Measurements from ENCODE around the gene DCK.

Gene DCK

DNA sequence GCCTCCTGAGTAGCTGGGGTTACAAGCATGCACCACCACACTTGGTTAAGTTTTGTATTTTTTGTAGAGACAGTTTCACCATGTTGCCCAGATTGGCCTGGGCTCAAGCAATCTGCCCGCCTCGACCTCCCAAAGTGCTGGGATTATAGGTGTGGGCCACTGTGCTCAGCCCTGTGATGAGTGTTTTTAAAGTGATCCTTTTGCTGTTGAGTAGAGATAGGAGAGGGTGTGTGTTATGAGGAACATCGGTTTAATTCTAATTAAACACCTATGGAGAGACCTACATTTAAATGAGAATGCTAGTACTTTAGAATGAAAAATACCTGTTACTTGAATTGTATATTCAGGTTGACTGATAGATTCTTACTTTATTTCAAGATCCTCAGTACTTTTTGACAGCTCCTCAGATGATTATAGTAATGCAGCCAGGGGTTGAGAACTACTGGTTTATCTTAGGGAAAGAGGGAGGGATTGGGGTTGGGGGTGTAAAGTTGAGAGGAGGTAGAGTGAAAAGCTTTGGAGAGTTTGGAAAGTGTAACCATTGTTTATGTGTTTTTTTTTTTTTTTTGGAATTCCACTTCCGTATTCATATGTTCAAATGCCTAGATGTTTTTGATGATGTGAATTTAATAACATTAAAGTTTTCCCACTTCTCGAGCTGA is 36.8 kb upstream of the DCK start:
- TF ChIP-seq MYC (IDR thresholded peaks at IDR 0.05; ENCODE audit: low read depth, low read length) (no peak), MAX (IDR thresholded peaks at IDR 0.05; ENCODE audit: low read depth, low read length) (no peak), POLR2A (IDR thresholded peaks at IDR 0.05; ENCODE audit: extremely low read depth, insufficient read length) (no peak)
- TF ChIP-seq, protein P1, sequence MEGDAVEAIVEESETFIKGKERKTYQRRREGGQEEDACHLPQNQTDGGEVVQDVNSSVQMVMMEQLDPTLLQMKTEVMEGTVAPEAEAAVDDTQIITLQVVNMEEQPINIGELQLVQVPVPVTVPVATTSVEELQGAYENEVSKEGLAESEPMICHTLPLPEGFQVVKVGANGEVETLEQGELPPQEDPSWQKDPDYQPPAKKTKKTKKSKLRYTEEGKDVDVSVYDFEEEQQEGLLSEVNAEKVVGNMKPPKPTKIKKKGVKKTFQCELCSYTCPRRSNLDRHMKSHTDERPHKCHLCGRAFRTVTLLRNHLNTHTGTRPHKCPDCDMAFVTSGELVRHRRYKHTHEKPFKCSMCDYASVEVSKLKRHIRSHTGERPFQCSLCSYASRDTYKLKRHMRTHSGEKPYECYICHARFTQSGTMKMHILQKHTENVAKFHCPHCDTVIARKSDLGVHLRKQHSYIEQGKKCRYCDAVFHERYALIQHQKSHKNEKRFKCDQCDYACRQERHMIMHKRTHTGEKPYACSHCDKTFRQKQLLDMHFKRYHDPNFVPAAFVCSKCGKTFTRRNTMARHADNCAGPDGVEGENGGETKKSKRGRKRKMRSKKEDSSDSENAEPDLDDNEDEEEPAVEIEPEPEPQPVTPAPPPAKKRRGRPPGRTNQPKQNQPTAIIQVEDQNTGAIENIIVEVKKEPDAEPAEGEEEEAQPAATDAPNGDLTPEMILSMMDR (IDR thresholded peaks at IDR 0.05; ENCODE audit: low read depth, low read length): no peak
- no peak for DNase-seq (ENCODE audit: low read depth)
- no peak overlapping the region for H3K4me3 ChIP-seq (ENCODE audit: low read depth, low read length)

GRCh38 chr4:70958681-70959080 is 34.8 kb upstream of the DCK start:
- DNase-seq (ENCODE audit: low read depth): no peak
- no peak overlapping the region for H3K4me3 ChIP-seq (ENCODE audit: low read depth, low read length)
- TF ChIP-seq MYC (IDR thresholded peaks at IDR 0.05; ENCODE audit: low read depth, low read length) (no peak), POLR2A (IDR thresholded peaks at IDR 0.05; ENCODE audit: extremely low read depth, insufficient read length) (no peak), MAX (IDR thresholded peaks at IDR 0.05; ENCODE audit: low read depth, low read length) (no peak)
- TF ChIP-seq, protein P1 (IDR thresholded peaks at IDR 0.05; ENCODE audit: low read depth, low read length): no peak

- DNase-seq (ENCODE audit: low read depth): no peak
- no peak overlapping the region for H3K4me3 ChIP-seq (ENCODE audit: low read depth, low read length)
- TF ChIP-seq, protein P1 (IDR thresholded peaks at IDR 0.05; ENCODE audit: low read depth, low read length): no peak
- TF ChIP-seq MAX (IDR thresholded peaks at IDR 0.05; ENCODE audit: low read depth, low read length) (no peak), MYC (IDR thresholded peaks at IDR 0.05; ENCODE audit: low read depth, low read length) (no peak), POLR2A (IDR thresholded peaks at IDR 0.05; ENCODE audit: extremely low read depth, insufficient read length) (no peak)
Measured at GRCh38 chr4:70969076-70969475, 24.4 kb upstream of the DCK start.

GRCh38 chr4:70976252-70976651 is 17.2 kb upstream of the DCK start:
- H3K4me3 ChIP-seq (ENCODE audit: low read depth, low read length): no peak overlapping the region
- TF ChIP-seq MYC (IDR thresholded peaks at IDR 0.05; ENCODE audit: low read depth, low read length): no peak
- no peak for DNase-seq (ENCODE audit: low read depth)

DNA sequence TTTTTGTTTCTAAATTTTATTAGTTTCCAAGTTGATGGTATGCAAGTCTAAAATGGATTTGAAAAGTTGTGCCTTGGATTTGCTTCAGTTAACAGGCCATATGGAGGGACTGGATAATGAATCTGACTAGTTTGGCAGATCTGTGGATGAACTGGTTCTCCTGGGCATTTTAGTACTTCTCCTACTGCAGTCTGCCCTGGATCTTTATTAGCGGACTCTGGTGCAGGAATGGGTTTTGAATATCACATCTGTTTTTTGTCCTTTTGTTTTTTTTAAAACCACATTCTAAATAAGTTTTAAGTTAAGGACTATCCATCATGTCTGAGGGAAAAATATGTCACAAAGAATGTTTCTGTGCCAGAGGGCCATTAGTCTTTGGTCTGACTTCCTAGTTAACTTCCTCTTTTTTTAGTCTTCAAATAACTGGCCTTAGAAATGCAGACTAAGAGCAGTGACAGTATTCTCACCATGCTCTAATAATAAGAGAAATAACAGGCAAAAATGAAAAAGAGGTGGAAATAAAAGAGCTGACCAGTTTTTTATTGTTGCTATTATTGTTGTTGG is 13.9 kb upstream of the DCK start:
- peak; percentile 53 for DNase-seq (ENCODE audit: low read depth)
- H3K4me3 ChIP-seq (ENCODE audit: low read depth, low read length): no peak overlapping the region
- TF ChIP-seq POLR2A (IDR thresholded peaks at IDR 0.05; ENCODE audit: extremely low read depth, insufficient read length) (no peak), MYC (IDR thresholded peaks at IDR 0.05; ENCODE audit: low read depth, low read length) (no peak), MAX (IDR thresholded peaks at IDR 0.05; ENCODE audit: low read depth, low read length) (no peak)
- TF ChIP-seq, protein P1 (IDR thresholded peaks at IDR 0.05; ENCODE audit: low read depth, low read length): no peak

GRCh38 chr4:70980196-70980595 is 13.3 kb upstream of the DCK start:
- H3K4me3 ChIP-seq (ENCODE audit: low read depth, low read length): no peak overlapping the region
- TF ChIP-seq MAX (IDR thresholded peaks at IDR 0.05; ENCODE audit: low read depth, low read length): no peak
- TF ChIP-seq MYC (IDR thresholded peaks at IDR 0.05; ENCODE audit: low read depth, low read length): no peak
- TF ChIP-seq POLR2A (IDR thresholded peaks at IDR 0.05; ENCODE audit: extremely low read depth, insufficient read length): no peak
- TF ChIP-seq, protein P1 (IDR thresholded peaks at IDR 0.05; ENCODE audit: low read depth, low read length): no peak
- DNase-seq (ENCODE audit: low read depth): no peak
